Measurements from ENCODE around the gene RYR1.

DNA sequence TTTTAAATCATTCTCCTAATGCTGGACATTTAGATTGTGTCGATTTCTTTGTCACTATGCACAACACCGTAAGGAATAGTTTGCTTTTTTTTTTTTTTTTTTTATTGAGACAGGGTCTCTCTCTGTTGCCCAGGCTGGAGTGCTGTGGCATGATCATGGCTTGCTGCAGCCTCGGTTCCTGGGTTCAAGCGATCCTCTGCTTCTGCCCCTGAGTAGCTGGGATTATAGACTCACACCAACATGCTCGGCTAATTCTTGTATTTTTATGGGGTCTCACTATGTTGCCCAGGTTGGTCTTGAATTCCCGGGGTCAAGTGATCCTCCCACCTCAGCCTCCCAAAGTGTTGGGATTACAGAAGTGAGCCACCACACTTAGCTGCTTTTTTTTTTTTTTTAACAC lies 86.5 kb downstream of the RYR1 start:
- no peak for TF ChIP-seq BCL11A (tag by site-specific recombination; IDR thresholded peaks at IDR 0.05; ENCODE audit: low read depth)
- TF ChIP-seq, protein P1, sequence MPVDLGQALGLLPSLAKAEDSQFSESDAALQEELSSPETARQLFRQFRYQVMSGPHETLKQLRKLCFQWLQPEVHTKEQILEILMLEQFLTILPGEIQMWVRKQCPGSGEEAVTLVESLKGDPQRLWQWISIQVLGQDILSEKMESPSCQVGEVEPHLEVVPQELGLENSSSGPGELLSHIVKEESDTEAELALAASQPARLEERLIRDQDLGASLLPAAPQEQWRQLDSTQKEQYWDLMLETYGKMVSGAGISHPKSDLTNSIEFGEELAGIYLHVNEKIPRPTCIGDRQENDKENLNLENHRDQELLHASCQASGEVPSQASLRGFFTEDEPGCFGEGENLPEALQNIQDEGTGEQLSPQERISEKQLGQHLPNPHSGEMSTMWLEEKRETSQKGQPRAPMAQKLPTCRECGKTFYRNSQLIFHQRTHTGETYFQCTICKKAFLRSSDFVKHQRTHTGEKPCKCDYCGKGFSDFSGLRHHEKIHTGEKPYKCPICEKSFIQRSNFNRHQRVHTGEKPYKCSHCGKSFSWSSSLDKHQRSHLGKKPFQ (tag by site-specific recombination; IDR thresholded peaks at IDR 0.05): no peak
- TF ChIP-seq, protein P2, sequence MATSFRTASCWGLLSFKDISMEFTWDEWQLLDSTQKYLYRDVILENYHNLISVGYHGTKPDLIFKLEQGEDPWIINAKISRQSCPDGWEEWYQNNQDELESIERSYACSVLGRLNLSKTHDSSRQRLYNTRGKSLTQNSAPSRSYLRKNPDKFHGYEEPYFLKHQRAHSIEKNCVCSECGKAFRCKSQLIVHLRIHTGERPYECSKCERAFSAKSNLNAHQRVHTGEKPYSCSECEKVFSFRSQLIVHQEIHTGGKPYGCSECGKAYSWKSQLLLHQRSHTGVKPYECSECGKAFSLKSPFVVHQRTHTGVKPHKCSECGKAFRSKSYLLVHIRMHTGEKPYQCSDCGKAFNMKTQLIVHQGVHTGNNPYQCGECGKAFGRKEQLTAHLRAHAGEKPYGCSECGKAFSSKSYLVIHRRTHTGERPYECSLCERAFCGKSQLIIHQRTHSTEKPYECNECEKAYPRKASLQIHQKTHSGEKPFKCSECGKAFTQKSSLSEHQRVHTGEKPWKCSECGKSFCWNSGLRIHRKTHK (tag by site-specific recombination; IDR thresholded peaks at IDR 0.05): no peak
- no peak for TF ChIP-seq SP2 (tag by site-specific recombination; IDR thresholded peaks at IDR 0.05)
- TF ChIP-seq, protein P3, sequence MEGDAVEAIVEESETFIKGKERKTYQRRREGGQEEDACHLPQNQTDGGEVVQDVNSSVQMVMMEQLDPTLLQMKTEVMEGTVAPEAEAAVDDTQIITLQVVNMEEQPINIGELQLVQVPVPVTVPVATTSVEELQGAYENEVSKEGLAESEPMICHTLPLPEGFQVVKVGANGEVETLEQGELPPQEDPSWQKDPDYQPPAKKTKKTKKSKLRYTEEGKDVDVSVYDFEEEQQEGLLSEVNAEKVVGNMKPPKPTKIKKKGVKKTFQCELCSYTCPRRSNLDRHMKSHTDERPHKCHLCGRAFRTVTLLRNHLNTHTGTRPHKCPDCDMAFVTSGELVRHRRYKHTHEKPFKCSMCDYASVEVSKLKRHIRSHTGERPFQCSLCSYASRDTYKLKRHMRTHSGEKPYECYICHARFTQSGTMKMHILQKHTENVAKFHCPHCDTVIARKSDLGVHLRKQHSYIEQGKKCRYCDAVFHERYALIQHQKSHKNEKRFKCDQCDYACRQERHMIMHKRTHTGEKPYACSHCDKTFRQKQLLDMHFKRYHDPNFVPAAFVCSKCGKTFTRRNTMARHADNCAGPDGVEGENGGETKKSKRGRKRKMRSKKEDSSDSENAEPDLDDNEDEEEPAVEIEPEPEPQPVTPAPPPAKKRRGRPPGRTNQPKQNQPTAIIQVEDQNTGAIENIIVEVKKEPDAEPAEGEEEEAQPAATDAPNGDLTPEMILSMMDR (tag by site-specific recombination; IDR thresholded peaks at IDR 0.05): no peak
- no peak for TF ChIP-seq ZNF792 (tag by site-specific recombination; IDR thresholded peaks at IDR 0.05)
- no peak for TF ChIP-seq ZNF133 (tag by site-specific recombination; IDR thresholded peaks at IDR 0.05)
- no peak for TF ChIP-seq ZBTB10 (tag by site-specific recombination; IDR thresholded peaks at IDR 0.05)
- no peak for TF ChIP-seq SP3 (tag by site-specific recombination; IDR thresholded peaks at IDR 0.05)
- no peak for TF ChIP-seq ZNF510 (tag by site-specific recombination; IDR thresholded peaks at IDR 0.05; ENCODE audit: insufficient replicate concordance)
- no peak for TF ChIP-seq ZBTB17 (tag by site-specific recombination; IDR thresholded peaks at IDR 0.05)
- TF ChIP-seq HOXD13 (CRISPR knock-in tag; IDR thresholded peaks at IDR 0.05; ENCODE audit: borderline replicate concordance): no peak
- TF ChIP-seq ZNF292 (tag by site-specific recombination; IDR thresholded peaks at IDR 0.05; ENCODE audit: borderline replicate concordance, low read depth): no peak
- TF ChIP-seq ZFP3 (tag by site-specific recombination; IDR thresholded peaks at IDR 0.05; ENCODE audit: low read depth): no peak

Measured in HEK293 (cell line).